ENCODE data around the gene TTC23L.
"Not testable (repeated sequence)": the region's sequence is repeated elsewhere in the genome, so short reads cannot be mapped to it uniquely, and the experiment has no call there.

Gene TTC23L

DNA sequence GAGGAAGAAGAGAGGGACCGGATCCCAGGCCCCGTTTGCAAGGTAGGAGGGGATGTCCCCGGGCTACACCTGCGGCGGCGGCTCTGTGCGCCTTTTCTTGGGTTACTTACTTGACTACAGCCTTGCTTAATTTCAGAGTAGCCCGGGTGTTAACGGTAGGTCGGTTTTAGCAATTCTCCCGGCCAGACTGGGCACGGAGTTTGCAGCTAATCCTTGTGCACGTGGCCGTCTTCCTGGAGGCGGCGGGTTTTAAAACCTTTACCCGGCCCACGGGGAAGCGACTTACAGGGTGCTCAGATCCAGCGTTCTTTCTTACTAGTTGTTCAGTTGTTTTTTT is 76.9 kb downstream of the TTC23L start:
- in situ Hi-C loops (cut with MboI; ENCODE audit: low sequenced_read_pairs): no loop called here

DNA sequence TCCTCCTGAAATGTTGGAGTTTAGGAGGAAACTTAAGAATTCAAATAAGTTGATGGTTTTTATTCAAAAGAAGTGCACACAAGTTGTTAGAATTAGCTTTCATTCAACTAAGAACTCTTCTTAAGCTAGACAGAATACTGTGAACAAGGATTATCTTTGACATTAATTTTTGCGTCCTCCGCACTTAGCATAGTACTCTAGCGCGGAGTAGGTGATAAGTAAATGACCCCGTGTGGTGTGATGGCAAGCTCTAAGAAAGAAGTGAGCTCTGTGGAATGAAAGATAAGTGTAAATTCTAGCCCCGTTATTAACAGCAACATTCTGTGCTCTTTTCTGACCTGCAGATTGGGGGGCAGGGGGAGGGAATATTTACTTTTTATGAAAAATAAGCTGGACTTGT is 77.6 kb downstream of the TTC23L start:
- in situ Hi-C loops (cut with MboI; ENCODE audit: low sequenced_read_pairs): no loop called here

DNA sequence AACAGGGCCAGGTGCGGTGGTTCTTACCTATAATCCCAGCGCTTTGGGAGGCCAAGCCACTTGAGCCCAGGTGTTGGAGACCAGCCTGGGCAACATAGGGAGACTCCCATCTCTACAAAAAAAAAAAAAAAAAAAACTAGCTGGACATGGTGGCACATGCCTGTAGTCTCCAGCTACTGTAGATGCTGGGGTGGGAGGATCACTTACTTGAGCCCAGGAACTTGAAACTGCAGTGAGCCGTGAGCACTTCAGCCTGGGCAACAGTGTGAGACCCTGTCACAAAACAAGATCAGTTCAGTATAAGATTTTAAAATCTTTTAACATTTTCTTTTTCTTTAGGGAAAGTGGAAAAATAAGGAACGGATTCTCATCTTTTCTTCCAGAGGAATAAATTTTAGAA is 79.1 kb downstream of the TTC23L start:
- in situ Hi-C loops (cut with MboI; ENCODE audit: low sequenced_read_pairs): no loop called here

DNA sequence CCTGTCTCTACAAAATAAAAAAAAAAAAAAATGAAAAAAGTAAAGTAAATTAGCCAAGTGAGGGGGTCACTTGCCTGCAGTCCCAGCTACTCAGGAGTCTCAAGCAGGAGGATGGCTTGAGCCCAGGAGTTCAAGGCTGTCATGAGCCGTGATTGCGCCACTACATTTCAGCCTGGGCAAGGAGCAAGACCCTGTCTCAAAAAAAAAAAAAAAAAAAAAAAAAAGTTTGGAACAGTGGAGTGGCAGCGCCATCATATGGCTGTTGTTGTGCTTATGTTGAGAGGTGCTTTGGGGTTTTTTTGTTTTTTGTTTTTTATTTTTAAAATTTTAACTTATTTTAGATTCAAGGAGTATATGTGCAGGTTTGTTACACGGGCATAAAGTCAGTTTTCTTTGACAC is 80.1 kb downstream of the TTC23L start:
- in situ Hi-C loops (cut with MboI; ENCODE audit: low sequenced_read_pairs): no loop called here

DNA sequence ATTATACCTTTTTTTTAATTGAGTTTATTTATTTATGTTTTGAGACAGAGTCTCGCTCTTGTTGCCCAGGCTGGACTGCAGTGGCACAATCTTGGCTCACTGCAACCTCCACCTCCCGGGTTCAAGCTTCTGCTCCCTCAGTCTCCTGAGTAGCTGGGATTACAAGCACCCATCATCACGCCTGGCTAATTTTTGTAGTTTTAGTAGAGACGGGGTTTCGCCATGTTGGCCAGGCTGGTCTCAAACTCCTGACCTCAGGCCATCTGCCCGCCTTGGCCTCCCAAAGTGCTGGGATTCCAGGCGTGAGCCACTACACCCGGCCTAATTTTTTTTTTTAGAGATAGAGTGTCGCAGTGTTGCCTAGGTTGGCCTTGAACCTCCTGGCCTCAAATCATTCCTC is 84.3 kb downstream of the TTC23L start:
- in situ Hi-C loops (cut with MboI; ENCODE audit: low sequenced_read_pairs): not testable (repeated sequence)

DNA sequence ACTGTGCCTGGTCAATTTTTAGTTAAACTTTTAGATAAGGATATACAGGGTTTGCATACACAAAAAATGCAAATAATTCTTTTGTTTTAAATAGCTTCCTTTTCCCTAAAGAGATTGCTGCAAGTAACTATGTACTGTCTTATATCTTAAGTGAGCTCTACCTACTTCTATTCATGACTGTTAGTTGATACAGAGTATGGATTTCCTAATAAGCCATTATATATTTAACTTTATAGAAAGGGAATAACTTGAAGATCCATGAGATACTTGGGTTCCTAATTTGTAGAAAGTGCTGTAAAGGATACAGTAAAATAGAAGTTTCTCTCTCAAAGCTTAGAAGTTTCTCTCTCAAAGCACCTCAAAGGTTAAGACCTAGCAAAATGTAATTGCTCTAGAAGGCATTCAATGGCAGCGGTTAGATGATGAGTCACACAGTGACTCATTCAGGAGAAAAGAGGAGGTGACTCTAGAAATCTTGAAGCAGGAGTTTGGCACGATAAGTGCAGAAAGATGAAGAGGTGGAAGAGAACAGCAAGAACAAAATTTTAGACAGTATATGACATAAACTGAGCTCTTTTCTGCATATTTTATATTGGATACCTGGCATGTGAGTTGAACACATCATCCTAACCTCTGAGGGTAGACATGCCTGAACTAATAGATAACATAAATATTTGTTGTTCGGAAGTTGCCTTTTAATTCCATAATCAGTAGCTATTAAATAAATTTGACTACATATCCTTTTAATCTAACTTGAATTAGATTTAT is 84.9 kb downstream of the TTC23L start:
- in situ Hi-C loops (cut with MboI; ENCODE audit: low sequenced_read_pairs): no loop called here

DNA sequence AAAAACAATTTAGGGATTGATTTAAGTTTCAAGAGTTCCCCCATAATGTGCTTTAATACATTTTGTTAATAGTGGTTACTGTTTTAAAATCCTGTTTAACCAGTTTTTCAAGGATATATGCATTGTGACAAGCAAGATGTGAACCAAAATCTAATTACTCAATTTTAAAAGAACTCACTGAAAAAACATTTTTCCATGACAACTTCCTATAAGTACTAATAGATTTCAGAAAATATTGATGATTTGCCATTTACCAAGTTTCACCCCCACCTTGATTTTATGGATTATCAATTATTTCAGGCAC is 85.5 kb downstream of the TTC23L start:
- in situ Hi-C loops (cut with MboI; ENCODE audit: low sequenced_read_pairs): no loop called here

DNA sequence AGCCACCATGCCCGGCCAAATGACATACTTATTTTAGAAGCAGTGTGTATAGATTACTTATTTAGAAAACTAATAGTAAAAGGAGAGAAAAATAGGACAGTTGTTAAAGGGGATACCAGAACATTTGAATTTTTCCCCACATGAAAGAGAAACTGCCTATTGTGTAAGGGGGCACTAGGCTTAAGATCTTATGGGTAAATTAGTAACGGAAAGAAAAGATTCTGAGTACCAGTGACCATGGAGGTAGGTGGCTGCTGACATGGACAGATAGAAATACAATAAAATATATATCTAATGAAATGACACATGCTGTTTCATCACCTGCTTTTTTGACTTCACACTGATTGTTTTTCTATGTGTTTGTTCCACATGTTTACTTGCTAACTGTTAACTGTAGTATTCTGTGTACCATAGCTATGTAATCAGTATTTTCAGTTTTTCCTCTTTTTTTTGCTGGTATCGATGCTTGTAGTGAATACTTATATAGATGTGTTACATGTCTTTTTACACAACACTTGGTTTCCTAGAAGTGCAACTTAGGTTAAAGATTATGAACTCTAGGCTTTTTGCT is 87.4 kb downstream of the TTC23L start:
- in situ Hi-C loops (cut with MboI; ENCODE audit: low sequenced_read_pairs): no loop called here

DNA sequence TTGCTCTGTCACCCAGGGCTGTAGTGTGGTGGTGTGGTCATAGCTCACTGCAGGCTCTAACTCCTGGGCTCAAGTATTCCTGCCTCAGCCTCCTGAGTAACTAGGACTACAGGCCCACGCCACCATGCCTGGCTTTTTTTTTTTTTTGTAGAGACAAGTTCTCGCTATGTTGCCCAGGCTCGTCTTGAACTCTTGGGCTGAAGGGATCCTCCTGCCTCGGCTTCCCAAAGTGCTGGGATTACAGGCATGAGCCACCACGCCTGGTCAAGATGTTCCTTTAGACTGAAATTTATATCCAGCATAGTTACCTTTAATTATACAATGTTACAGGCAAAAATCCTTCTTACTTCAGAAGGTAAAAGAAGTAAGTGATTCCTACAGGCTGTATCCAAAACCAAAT is 88.8 kb downstream of the TTC23L start:
- in situ Hi-C loops (cut with MboI; ENCODE audit: low sequenced_read_pairs): no loop called here

DNA sequence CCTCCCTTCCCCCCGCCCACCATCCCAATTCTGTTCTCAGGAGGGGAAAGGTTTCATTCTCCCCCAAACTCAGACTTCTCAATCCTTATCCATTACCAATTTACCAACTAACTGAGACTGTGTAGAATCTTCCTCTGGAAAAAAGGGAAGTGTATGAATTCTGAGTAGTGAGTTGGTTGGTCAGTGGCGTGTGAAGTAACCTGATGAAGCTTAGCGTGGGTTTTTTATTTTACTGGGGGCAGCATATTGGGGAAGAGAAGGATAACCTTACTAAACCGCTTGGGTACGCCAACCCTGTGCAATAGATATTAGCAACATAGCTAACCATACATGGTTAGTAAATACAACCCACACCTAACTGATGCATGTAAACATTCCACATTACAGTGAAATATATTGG is 89.3 kb downstream of the TTC23L start:
- in situ Hi-C loops (cut with MboI; ENCODE audit: low sequenced_read_pairs): no loop called here

DNA sequence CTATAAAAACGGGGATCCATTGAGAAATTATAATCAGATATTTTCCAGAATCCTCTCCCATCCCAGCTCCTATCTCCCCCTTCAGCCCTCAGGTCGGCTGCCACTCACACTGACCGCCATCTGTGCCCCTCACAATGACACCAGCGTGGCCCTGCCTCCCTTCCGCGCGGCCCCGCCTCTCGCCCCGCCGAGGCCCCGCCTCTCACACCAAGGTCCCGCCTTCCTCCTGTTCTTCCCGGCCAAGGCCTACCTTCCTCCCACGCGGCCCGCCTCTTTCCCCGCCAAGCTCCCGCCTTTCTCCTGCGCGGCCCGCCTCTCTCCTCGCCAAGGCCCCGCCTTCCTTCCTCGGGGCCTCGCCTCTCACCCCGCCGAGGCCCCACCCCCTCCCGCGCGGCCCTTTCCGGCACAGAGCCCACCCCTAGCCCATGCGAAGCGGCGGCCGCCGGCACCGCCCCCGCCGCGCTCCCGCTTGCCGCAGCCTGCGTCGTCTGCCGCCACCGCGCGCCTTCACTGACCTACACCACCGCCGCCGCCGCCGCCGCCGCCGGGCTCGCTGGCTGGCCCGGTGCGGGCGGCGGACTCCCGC is 90.3 kb downstream of the TTC23L start, which contains the start of gene DNAJC21:
TSS of gene DNAJC21 (plus strand) at position 426 of the 586 bp plus-strand sequence. CDS start 261 bp downstream, outside the sequence.
- in situ Hi-C loops (cut with MboI; ENCODE audit: low sequenced_read_pairs): no loop called here

DNA sequence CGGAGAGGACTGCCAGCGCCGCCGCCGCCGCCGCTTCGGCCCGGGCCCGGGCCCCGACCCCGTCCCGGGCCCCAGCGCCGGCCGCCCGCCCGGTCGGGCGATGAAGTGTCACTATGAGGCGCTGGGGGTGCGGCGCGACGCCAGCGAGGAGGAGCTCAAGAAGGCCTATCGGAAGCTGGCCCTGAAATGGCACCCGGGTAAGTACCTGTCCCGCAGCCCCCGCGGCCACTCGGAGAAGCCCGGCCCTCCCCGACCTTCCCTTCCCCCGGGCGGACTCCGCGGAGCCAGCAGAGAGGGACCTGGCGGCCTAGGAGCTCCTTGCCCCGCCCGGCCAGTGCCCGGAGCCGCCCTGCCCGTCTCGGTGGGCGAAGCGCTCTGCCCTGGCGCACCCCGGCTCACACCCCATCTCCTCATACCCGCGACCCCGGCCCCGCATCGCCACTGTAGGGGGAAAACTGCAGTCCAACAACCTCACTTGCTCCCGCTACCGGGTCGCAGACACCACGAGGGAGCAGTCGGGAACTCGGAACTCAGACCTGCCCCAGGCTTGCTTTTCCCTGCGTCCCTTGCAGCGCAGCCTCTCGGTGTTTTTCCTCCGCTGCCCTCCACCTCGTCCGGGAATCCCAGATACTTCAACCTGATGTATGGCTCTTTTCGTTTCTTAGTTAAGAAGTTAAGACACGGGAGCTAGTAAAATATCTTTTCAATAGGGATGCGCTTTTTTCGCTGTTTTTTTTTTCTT is 90.9 kb downstream of the TTC23L start:
- in situ Hi-C loops (cut with MboI; ENCODE audit: low sequenced_read_pairs): no loop called here

DNA sequence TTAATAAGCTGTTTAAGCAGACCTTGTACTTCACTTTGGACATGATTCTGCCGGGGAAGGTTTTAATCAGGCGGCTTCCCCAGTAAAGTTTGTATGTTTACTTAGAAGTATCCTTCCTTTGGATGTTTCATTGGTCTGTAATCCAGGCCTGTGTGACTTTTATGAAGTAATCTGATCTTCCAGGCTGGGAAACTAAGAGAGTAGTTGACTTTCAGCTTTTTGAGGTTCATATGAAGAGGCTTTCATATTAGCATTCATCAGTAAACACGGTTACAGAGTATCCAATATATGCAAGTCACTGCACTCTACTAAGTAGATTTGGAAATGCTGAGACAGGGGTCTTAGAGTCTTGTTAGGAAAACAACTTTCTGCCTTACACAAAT is 91.5 kb downstream of the TTC23L start:
- in situ Hi-C loops (cut with MboI; ENCODE audit: low sequenced_read_pairs): no loop called here

DNA sequence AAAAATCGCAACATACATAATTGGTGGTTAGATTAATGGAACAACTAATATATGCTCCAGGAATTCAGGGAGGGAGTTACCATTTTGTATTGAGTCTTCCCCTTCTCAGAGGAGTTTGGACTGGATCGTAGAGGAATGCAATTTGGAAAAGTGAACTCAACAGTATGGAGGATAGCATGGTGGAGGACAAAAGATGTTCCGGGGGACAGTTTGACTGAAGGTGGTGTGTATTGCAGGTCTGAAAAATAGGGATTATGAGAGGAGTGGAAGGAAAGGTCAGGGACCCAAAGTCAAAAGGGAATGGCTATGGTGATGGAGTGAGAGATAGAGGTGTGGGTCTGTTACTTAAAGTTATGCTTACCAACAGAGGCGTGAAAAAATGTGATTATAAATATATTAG is 91.9 kb downstream of the TTC23L start:
- in situ Hi-C loops (cut with MboI; ENCODE audit: low sequenced_read_pairs): no loop called here

DNA sequence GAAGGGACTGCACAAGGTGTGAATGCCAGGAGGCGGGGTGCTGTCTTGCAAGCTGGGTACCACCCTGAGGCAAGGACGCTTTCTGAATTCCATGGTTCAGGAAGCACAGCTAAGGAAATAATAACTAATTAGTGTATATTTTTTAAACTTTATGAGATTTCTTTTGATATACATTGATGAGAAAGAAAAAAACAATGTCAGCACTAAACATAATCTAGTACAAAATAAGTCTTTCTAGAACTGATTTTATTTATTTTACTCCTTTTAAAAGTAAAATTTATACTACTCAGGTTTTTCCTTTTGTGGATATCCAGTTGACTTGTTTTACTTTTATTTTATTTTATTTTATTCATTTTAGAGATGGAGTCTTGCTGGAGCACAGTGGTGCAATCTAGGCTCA is 94.0 kb downstream of the TTC23L start:
- in situ Hi-C loops (cut with MboI; ENCODE audit: low sequenced_read_pairs): no loop called here

DNA sequence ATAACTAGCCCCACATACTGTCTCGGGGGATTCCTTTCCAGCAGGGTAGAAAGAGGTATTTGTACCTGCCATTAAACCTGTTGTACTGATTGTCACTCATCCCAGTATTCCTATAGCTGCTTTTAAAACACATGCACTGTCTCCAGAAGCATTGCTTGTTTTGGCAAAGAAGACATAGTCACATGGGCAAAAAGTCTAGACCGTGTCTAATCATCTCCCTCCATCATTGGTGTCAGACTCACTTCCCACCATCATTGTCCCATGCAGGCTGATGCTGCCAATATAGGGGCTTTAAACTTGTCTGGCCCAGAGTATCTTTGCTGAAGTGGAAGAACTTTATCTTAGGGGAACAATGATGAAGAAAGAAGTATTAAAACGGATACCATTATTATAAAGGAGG is 103.0 kb downstream of the TTC23L start:
- in situ Hi-C loops (cut with MboI; ENCODE audit: low sequenced_read_pairs): no loop called here

DNA sequence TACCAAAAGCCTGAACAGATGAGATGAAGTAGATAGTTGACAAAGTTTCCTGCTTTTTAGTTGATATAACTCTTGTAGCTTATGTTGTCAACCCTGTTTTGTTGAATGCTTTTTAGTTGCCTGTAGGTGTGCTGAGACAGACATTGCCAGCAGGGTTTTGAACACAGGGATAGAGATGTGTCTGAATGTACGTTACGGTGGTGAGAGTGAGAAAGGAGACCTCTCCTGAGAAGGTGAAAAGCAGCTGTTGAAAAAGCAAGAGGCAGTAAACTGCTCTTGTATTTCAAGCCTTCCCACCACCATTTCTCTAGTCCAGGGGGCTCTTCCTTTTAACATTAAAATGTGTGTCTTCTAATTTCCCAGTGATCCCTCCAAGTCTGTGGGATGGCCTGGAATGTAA is 105.1 kb downstream of the TTC23L start:
- in situ Hi-C loops (cut with MboI; ENCODE audit: low sequenced_read_pairs): no loop called here

DNA sequence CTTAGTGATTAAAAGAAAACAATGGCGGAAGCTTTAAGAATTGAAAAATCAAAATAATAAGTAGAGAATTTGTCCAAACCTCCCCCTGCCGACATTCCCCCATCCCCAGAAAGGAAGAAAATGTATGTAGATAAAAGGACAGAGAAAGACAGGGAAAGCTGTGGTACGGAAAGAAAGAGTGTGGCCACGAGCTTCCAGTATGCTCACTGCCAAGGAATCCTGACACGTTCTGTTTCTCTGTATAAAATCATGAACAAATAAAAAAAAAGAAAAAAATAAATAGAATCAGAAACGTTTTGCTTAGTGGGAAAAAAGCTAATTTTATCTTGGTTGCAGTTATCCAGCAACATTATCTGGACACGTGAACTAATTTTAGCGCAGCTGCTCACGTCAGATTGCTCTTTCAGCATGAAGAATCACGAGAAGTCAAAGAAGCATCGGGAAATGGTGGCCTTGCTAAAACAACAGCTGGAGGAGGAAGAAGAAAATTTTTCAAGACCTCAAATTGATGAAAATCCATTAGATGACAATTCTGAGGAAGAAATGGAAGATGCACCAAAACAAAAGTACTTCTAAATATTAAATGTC is 105.6 kb downstream of the TTC23L start:
- in situ Hi-C loops (cut with MboI; ENCODE audit: low sequenced_read_pairs): no loop called here
